ENCODE measurements around the gene GNAI3.

GNAI3 gene

GRCh38 chr1:109603229-109603628 lies 54.8 kb downstream of the GNAI3 start:
- TF ChIP-seq, protein P1, sequence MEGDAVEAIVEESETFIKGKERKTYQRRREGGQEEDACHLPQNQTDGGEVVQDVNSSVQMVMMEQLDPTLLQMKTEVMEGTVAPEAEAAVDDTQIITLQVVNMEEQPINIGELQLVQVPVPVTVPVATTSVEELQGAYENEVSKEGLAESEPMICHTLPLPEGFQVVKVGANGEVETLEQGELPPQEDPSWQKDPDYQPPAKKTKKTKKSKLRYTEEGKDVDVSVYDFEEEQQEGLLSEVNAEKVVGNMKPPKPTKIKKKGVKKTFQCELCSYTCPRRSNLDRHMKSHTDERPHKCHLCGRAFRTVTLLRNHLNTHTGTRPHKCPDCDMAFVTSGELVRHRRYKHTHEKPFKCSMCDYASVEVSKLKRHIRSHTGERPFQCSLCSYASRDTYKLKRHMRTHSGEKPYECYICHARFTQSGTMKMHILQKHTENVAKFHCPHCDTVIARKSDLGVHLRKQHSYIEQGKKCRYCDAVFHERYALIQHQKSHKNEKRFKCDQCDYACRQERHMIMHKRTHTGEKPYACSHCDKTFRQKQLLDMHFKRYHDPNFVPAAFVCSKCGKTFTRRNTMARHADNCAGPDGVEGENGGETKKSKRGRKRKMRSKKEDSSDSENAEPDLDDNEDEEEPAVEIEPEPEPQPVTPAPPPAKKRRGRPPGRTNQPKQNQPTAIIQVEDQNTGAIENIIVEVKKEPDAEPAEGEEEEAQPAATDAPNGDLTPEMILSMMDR (IDR thresholded peaks at IDR 0.05; ENCODE audit: low read depth, low read length, poor library complexity, severe bottlenecking) = no peak
- no peak for TF ChIP-seq EZH2phosphoT487 (IDR thresholded peaks at IDR 0.05; ENCODE audit: borderline replicate concordance, low read length)
- Histone ChIP-seq H3K4me2 (ENCODE audit: low read length) (no peak overlapping the region), H3K4me3 (ENCODE audit: low read length) (no peak overlapping the region), H3K79me2 (ENCODE audit: control insufficient read depth, low read length) (no peaks in the 10 kb centered on the region), H3K27me3 (ENCODE audit: control insufficient read depth, low read length) (no peaks in the 10 kb centered on the region), H3K27ac (ENCODE audit: low read depth, low read length) (no peak overlapping the region), H3K9me3 (ENCODE audit: control insufficient read depth, insufficient read depth, low read length) (no peaks in the 10 kb centered on the region), H3F3A (ENCODE audit: control insufficient read depth, insufficient read depth) (no peaks in the 10 kb centered on the region), H3K4me1 (ENCODE audit: control insufficient read depth, low read length) (no peaks in the 10 kb centered on the region), H3K9me2 (replicated peaks; ENCODE audit: control insufficient read depth, low read length) (no peaks in the 10 kb centered on the region), H3K36me3 (ENCODE audit: control insufficient read depth, low read length) (no peaks in the 10 kb centered on the region), H4K20me1 (ENCODE audit: control insufficient read depth, insufficient read depth, low read depth, low read length) (no peaks in the 10 kb centered on the region)

DNA sequence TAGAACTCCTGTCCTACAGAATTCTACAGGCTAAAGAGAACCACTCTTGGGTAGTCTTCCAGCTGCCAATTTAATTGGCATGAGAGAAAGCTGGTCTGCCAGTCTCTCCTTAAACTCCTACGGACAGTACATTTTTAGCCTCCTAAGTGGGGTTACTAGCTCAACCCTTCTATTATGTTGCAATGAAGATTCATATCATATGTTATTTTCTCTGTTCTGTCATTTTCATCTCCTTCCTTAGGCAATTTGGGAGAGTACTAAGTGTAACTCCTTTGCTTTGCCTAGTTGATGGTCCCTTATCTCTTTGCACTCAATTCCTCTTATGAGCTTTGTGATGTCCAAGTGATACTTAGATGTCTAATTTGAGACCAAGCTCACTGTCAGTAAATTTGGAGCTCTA lies 57.0 kb downstream of the GNAI3 start:
- Histone ChIP-seq H3K27ac (ENCODE audit: low read depth, low read length) (no peak overlapping the region), H3K36me3 (ENCODE audit: control insufficient read depth, low read length) (no peaks in the 10 kb centered on the region), H3K79me2 (ENCODE audit: control insufficient read depth, low read length) (no peaks in the 10 kb centered on the region), H3K4me1 (ENCODE audit: control insufficient read depth, low read length) (no peaks in the 10 kb centered on the region), H3K9me2 (replicated peaks; ENCODE audit: control insufficient read depth, low read length) (no peaks in the 10 kb centered on the region), H3K27me3 (ENCODE audit: control insufficient read depth, low read length) (no peaks in the 10 kb centered on the region), H3K9me3 (ENCODE audit: control insufficient read depth, insufficient read depth, low read length) (no peaks in the 10 kb centered on the region), H3F3A (ENCODE audit: control insufficient read depth, insufficient read depth) (no peaks in the 10 kb centered on the region), H3K4me2 (ENCODE audit: low read length) (no peak overlapping the region), H4K20me1 (ENCODE audit: control insufficient read depth, insufficient read depth, low read depth, low read length) (no peaks in the 10 kb centered on the region), H3K4me3 (ENCODE audit: low read length) (no peak overlapping the region)
- no peak for TF ChIP-seq EZH2phosphoT487 (IDR thresholded peaks at IDR 0.05; ENCODE audit: borderline replicate concordance, low read length)
- TF ChIP-seq, protein P1 (IDR thresholded peaks at IDR 0.05; ENCODE audit: low read depth, low read length, poor library complexity, severe bottlenecking) = no peak

- H3F3A ChIP-seq (ENCODE audit: control insufficient read depth, insufficient read depth) = no peaks in the 10 kb centered on the region
- no peak for TF ChIP-seq EZH2phosphoT487 (IDR thresholded peaks at IDR 0.05; ENCODE audit: borderline replicate concordance, low read length)
- TF ChIP-seq, protein P1 (IDR thresholded peaks at IDR 0.05; ENCODE audit: low read depth, low read length, poor library complexity, severe bottlenecking) = no peak
- no peaks in the 10 kb centered on the region for H3K79me2 ChIP-seq (ENCODE audit: control insufficient read depth, low read length)
- no peaks in the 10 kb centered on the region for H3K36me3 ChIP-seq (ENCODE audit: control insufficient read depth, low read length)
- H4K20me1 ChIP-seq (ENCODE audit: control insufficient read depth, insufficient read depth, low read depth, low read length) = no peaks in the 10 kb centered on the region
- no peak overlapping the region for H3K4me2 ChIP-seq (ENCODE audit: low read length)
- H3K9me3 ChIP-seq (ENCODE audit: control insufficient read depth, insufficient read depth, low read length) = no peaks in the 10 kb centered on the region
- H3K9me2 ChIP-seq (replicated peaks; ENCODE audit: control insufficient read depth, low read length) = no peaks in the 10 kb centered on the region
- H3K27ac ChIP-seq (ENCODE audit: low read depth, low read length) = no peak overlapping the region
- H3K4me3 ChIP-seq (ENCODE audit: low read length) = no peak overlapping the region
- H3K27me3 ChIP-seq (ENCODE audit: control insufficient read depth, low read length) = no peaks in the 10 kb centered on the region
- no peaks in the 10 kb centered on the region for H3K4me1 ChIP-seq (ENCODE audit: control insufficient read depth, low read length)
Observed at GRCh38 chr1:109609881-109610280, 61.5 kb downstream of the GNAI3 start.
